Activated T-helper 1 cell treated with anti-CD3 and anti-CD28 coated beads, Interleukin-2, amount 50 U/mL, for 16 hours (primary cell): ENCODE results near the gene CTF1.
"Not testable (repeated sequence)": the region's sequence is repeated elsewhere in the genome, so short reads cannot be mapped to it uniquely, and the experiment has no call there.

Experiments used
- DNase-seq, 2 donors: peaks; one replicate each; pipeline ENCODE4 v3.0.0-alpha.2; 2020; ENCODE audit warnings: low read depth in 1 of 2, low spot score in 1 of 2

The CTF1 gene, protein sequence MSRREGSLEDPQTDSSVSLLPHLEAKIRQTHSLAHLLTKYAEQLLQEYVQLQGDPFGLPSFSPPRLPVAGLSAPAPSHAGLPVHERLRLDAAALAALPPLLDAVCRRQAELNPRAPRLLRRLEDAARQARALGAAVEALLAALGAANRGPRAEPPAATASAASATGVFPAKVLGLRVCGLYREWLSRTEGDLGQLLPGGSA

DNA sequence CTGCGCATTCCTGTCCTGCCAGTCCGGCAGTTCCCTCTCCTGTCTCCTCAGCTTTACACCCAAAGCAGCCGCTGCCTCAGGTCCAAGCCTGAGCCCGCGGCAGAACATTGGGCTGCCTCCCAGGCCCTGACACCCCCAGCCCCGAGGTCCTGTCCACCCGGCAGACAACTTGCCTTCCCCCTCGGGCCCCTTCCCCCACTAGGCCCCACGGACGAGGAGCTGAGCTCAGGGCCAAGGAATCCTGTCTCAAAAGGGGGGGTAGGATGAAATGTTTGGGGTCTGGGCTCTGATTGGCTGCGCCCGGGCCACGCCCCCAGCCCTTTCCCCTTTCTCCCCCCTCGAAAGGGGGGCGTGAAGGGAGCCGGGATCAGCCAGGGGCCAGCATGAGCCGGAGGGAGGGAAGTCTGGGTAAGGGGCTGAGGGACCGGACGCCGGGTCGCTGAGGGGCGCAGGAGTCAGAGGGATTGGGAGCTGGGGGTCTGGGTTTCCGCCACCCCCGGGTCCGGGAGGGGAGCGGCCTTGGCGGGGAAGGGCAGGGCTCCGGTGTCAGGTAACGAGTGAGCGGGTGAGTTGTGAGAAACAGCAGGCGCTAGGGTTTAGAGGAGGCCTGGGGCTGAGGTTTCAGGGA is at the start of gene CTF1:
CTF1 (plus strand) TSS at position 354 of the 628 bp plus-strand sequence; CDS start at position 384, 30 bp downstream.
- DNase-seq = no peak

DNA sequence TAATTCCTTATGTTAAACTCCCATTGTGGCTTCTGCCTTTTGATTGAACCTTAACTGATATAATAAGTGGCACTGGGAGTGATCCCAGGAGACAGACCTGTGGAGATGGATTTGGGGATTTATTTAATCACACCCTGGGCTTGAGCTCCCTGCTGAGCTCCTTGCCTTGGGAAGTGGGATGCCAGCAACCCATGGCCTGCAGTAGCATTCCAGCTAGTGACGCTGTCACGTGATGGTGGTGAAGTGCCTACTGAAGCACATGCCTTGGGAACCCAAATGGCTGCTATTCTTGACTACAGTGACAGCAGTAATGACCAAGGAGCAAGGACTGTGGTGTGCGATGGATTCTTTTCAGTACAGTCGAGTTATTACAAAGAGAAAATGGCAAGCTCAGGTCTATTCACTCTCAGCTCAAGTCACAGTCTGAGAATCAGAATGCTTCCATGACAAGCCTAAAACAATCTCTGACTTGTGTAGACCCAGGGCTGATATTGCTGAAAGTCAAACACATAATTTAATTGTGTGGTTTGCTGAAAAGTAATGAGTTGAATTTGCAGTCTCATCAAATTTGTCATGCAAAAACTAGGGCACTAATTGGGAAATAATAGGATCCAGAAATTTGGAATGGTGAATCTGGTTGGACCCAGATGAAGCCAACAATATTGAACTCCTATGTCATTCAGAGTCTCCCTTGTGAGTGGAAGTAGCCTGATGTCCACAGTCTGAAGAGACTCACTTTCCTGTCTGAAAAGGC is 49.6 kb upstream of the CTF1 start:
- DNase-seq = no peak

DNA sequence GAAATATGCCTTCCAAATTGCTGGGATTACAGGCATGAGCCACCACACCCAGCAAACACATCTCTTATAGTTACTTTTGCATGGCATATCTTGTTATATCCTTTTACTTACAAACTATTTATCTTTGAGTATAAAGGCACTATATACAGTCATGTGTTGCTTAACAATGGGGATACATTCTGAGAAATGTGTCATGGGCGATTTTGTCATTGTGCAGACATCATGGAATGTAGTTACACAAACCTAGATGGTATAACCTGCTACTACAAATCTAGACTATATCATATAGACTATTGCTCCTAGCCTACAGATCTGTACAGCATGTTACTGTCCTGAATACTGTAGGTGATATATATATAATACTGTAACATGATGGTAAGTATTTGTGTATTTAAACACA is 46.2 kb upstream of the CTF1 start:
- DNase-seq = no peak

DNA sequence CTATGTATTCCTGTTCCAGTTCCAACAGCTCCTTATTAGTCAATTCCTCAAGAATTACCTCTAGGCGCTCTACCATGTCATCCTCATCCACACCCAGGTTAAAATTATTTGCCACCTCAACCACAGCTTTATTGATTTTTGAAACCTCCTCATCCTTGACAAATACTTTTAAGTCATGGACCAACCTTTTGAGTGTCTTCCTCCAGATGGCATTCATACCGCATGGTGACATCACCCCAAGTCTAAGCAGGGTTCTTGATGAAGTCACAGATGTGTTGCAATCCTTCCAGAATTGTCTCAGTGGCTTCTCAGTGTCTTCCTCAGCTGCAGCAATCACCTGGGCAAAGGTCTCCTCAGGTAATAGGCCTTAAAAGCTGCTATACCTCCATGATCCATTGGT is 42.7 kb upstream of the CTF1 start:
- no peak for DNase-seq

DNA sequence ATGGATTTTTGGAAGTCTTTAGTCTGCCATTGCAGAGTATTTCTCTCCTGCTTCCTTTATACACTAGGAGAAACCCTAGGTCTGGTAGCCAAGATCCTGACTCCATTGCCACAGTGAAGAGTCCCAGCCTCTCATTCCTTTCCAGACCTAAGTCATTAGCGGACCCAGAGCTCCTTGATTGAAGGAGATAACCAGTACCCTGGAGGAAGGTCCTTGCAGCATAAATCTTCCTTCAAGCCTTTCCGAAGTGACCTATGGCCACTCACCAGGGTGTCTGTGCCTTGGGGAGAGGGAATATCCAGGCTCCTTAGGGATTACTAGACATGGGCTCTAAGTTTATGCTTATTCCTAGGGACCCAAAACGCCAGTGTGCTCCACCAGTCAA is 38.3 kb upstream of the CTF1 start:
- DNase-seq = no peak

DNA sequence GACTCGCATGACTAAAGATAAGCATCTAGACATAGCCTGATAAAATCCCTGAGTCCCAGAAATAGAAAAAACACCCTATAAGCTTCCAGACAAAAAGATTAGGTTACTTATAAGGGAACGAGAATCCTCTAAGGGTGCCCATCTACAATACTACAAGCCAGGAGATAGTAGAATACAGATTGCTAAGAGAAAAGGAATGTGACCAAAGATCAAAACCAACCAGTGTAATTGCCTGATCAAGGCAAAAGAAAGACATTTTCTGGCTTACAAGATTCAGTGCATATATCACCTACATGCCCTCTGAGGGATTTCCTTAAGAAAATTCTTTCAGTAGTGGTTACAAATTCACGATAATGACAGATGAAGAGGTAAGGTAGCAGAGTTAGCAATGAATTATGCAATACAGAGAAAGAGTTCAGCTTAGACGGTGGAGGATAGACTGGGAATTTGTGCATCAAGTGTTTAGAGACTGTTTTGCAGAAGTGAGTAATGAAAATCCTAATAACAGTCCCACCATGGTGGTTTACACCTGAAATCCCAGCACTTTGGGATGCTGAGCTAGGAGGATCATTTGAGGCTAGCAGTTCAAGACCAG is 37.5 kb upstream of the CTF1 start:
- no peak for DNase-seq

DNA sequence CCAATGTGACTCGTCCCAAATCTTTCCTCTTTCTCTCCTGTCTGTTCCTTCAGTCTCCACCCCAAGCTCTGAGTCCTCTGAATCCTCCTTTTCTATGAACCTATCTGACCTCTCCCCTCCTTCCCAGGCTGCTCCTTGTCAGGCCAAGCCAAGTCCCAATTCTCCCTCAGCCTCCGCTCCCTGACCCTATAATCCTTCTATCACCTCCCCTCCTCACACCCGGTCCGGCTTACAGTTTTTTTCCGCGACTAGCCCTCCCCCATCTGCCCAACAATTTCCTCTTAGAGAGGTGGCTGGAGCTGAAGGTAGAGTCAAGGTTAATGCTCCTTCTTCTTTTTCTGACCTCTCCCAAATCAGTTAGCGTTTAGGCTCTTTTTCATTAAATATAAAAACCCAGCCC is 35.7 kb upstream of the CTF1 start:
- not testable (repeated sequence) for DNase-seq

GRCh38 chr16:30863178-30863577 is 33.2 kb upstream of the CTF1 start:
- DNase-seq = not testable (repeated sequence)

GRCh38 chr16:30866031-30866430 is 30.4 kb upstream of the CTF1 start:
- no peak for DNase-seq

DNA sequence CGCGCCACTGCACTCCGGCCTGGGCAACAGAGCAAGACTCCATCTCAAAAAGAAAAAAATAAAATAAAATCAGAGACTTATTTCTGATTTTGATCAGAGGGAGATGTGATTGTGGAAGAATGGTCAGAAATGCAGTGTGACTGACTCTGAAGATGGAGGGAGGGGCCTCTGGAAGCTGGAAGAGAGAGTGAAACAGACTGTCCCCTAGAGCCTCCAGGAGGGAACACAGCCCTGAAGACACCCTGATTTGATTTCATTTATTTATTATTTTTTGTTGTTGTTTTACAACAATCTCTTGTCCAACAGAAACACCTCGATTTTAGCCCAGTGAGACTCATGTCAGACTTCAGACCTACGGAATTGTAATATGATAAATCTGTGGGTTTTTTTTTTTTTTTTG is 28.7 kb upstream of the CTF1 start:
- no peak for DNase-seq

DNA sequence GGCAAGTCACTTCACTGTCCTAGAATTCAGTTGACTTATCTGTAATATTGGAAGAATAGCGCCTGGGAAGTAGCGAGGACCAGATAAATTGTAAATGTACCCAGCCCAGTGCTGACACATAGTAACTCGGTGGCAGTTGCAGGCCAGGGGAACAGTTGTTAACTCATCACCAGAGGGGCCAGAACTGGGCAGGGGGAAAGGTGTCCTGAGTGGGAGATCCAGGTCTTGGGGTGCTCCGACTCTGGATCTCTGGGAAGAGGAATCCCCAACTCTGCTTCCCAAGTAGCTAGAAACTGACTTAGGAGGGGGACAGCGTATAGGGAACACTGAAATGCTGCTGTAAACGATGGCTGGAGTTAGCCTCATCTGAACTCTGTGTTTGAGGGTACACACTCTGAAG is 25.5 kb upstream of the CTF1 start:
- DNase-seq = no peak

DNA sequence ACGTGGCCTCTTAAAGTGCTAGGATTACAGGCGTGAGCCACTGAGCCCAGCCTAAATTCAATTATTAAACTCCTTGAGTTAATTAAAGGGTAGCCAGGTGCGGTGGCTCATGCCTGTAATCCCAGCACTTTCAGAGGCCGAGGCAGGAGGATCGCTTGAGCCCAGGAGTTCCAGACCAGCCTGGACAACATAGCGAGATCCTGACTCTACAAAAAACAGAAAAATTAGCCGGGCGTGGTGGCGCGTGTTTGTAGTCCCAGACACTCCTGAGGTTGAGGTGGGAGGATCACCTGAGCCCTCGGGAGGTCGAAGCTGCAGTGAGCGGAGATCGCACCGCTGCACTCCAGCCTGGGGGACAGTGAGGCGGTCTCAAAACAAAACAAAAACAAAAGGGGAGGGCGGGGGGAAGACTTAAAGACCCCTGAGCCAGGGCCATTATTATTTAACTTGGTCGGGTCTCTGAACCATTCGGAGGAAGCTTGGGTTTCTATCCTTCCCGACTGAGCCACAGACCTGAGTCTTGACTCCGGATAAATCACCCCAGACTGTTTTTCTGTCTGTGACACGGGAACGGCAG is 22.1 kb upstream of the CTF1 start:
- DNase-seq = no peak

- peak; percentile 84 to 85 for DNase-seq
Observed at GRCh38 chr16:30874821-30875717, 21.3 kb upstream of the CTF1 start.

GRCh38 chr16:30875871-30876801 is 20.3 kb upstream of the CTF1 start:
- no peak for DNase-seq

DNA sequence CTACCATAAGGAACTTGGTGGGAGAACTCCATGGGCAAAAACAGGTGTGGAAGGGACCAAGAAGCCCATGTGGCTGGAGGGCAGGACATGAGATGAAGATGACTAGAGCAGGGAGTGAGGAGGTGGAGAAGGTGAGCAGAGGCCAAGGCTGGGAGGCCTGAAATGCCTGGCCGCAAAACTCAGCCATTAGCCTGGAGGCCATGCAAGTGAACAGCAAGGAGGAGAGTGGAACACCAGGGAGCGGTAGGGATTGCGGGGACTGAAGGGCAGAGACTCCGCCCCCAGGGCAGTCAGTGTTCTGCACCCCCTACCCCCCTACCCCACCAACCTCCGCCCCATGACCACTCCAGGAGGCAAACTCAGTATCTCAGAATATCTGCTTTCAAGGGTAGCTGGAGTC is 19.5 kb upstream of the CTF1 start:
- no peak for DNase-seq

DNA sequence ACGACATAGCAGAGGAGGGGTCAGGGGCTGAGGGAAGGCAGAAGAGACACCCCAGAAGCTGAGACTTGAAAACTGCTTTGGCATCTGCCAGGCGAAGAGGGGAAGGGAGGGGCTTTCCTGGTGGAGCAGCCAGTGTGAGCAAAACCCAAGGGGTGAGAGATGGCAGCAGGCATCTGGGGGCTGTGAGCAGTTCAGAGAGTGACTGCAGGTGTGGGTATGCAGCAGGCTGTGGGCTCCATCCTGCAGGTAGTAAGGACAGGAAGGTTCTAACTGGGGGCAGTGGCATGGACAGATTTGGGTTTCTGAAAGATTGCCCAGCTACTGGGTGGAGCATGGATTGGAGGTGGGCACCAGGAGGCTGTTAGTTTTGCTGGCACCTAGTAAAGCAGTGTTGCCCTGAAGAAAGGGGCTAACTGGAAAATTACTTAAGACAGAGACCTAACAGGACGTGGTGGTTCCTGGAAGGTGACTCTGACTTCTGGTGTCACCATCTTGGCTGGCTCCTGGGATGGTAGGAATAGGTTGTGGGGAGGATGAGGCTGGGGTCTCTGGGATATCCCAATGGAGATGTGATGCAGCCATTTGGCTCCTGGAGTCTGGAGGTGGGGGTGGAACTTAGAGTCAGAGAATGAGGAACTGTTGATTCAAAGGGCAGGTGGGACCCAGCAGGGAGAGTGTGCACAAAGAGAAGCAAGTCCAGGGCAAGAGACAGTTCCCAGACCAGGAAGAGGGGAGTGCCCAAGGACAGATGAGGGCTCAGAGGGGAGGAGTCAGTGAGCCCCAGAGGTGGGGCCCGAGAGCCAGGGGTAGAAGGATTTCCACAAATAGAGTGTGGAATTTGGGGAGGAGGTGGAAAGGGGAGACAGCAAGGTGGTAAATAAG is 13.7 kb upstream of the CTF1 start:
- DNase-seq = no peak

DNA sequence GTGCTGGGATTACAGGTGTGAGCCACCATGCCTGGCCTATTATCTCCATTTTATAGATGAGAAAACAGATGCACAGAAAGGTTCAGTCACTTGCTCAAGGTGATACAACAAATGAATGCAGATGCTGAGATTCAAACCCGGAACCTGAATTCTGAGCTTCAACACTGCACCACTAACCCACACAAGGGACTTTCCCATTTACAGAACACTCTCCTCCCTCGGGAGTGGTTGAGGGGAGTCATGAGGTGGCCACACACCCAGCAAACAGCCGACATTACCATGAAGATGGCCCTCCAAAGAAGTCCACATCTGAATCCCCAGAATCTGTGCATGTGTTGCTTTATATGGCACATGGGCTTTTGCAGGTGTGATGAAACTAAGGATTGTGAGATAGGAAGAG is 11.7 kb upstream of the CTF1 start:
- no peak for DNase-seq

DNA sequence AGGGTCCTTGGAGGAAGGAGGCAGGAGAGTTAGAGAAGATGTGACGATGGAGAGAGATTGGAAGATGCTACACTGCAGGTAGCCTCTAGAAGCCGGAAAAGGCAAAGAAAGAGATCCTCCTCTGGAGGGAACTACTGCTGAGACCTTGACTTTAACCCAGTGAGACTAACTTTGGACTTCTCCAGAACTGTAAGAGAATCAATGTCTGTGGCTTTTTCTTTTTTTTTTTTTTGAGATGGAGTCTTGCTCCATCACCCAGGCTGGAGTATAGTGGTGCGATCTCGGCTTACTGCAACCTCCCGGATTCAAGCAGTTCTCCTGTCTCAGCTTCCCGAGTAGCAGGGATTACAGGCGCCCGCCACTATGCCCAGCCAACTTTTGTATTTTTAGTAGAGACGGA is 11.2 kb upstream of the CTF1 start:
- DNase-seq = no peak

DNA sequence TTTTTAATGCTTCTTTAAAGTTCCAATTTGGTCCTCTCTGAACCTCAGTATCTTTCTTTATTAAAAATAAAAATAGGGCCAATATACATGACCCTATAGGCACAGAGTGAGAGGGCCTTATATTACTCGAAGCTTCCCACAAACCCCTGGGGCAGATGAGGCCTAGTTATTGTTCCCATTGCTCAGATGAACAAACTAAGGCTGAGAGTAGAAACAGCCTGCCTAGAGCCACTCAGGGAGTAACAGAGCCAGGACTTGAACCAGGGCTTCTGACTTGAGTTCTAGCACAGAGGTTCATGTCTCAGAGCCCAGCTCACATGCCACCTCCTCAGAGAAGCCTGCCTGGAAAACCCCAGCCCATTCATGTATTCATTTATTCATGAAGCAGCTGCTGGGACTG is 10.3 kb upstream of the CTF1 start:
- no peak for DNase-seq
